SU-DHL-6 (cell line): ENCODE measurements around the gene APBB2.

ENCODE experiments used
- CTCF ChIP-seq: fragments of 200-600 bp; sonication (generic); IDR thresholded peaks from one replicate; pipeline ENCODE4 v1.5.1; 2017; ENCODE audit warnings: antibody characterized with exemption, mild to moderate bottlenecking, low read length, moderate library complexity; ENCODE audit not compliant: insufficient read depth, poor library complexity, severe bottlenecking
- EZH2phosphoT487 ChIP-seq: fragments of 200-600 bp; sonication (generic), shearing (Covaris generic); conservative IDR thresholded peaks from 2 replicates; pipeline ENCODE4 v1.6.1; 2018; ENCODE audit warnings: mild to moderate bottlenecking, antibody characterized with exemption, low read length, moderate library complexity, mixed read lengths

GRCh38 chr4:41095973-41096372 is 118.4 kb downstream of the APBB2 start:
- TF ChIP-seq CTCF (no peak), EZH2phosphoT487 (no peak)
